Measurements from ENCODE around the gene CXCL17.

- TF ChIP-seq CTCF (IDR thresholded peaks at IDR 0.05), result no peak
- no peak for TF ChIP-seq POLR2AphosphoS5 (IDR thresholded peaks at IDR 0.05)
- TF ChIP-seq EP300 (IDR thresholded peaks at IDR 0.05), result no peak
Measured at GRCh38 chr19:42455086-42455485, 12.3 kb upstream of the CXCL17 start.

Measured in suprapubic skin (tissue), 4 donors.